ENCODE results near the gene PHAF1.

PHAF1 gene

DNA sequence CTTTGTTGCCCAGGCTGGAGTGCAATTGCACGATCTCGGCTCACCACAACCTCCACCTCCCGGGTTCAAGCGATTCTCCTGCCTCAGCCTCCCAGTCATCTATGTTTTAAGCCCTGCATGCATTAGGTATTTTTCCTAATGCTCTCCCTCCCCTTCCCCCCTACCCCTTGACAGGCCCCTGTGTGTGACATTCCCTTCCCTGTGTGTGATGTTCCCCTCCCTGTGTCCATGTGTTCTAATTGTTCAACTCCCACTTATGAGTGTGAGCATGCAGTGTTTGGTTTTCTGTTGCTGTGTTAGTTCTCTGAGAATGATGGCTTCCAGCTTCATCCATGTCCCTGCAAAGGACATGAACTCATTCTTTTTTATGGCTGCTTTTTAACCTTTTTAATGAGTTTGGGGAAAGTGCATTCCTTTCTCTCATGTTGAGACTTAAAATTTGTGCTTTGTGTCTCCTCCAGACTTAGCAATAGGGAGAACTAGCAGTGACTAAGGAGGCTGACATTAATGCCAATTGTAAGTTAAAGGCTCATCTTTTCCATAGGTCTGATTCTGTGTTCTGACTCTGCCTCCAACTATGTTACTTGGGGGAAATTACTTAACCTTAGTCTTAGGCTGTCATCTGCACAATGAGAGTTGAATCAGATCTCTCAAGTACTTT, 17.7 kb upstream of the PHAF1 start:
- H3K4me3 ChIP-seq, result no peak overlapping the region
- peaks cover 4% of the 10 kb centered on the region for H3K36me3 ChIP-seq (replicated peaks)
- H3K9me3 ChIP-seq, result no peaks in the 10 kb centered on the region
- DNase-seq (ENCODE audit: low spot score in 2 of 2), result no peak
- peaks cover 5% of the 10 kb centered on the region; the same call in 1 of the 2 replicates for H3K4me1 ChIP-seq
- H3K27me3 ChIP-seq (ENCODE audit: low read depth), result no peaks in the 10 kb centered on the region
- in situ Hi-C loops (cut with MboI; ENCODE audit: low sequenced_read_pairs), result no loop called here

DNA sequence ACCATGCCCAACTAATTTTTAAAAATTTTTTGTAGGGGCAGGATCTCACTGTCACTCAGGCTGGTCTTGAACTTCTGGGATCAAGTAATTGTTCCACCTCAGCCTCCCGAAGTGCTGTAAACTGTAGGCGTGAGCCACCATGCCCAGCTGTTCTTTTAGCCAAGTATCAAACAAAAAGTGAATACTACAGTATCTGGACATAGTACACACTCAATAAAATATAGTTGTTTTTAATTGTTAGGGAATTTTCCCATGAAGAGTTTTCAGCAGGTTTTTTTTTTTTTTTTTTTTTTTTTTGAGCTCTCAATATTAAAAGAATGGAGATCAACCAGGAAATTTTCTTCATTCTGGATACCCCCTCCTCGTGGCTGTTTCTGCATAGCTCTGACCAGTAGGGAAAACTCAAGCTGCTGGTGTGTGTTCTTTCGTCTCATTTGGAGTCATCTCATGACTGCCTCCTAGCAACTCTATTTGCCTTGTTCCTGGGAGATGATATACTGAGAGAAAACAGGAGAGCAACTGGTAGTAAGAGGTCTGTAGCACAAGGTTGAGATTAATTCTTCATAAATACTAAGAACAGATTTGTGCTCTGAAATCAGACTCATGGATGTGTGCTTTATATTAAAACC, 16.5 kb upstream of the PHAF1 start:
- H3K4me1 ChIP-seq, result peaks cover 5% of the 10 kb centered on the region; the same call in 1 of the 2 replicates
- no peak for DNase-seq (ENCODE audit: low spot score in 2 of 2)
- peaks cover 4% of the 10 kb centered on the region; the same call in 1 of the 2 replicates for H3K36me3 ChIP-seq (replicated peaks)
- in situ Hi-C loops (cut with MboI; ENCODE audit: low sequenced_read_pairs), result no loop called here
- no peak overlapping the region for H3K4me3 ChIP-seq
- no peaks in the 10 kb centered on the region for H3K9me3 ChIP-seq
- H3K27me3 ChIP-seq (ENCODE audit: low read depth), result no peaks in the 10 kb centered on the region

DNA sequence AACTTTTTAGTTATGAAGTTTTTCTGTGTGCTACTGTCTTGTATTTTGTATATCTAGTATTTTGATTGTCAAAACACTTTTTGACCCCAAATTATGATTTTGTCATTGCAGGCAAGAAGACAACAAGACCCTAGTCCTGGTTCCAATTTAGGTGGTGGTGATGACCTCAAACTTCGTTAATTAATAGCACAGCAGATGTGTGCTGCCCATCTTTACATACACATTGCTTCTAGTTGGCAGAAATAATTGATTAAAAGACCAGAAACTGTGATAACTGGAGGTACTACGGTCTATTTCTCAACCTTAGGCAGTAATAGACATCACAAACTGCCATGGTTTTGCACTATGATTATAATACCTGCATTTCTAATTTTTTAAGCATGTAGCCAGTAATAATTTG, 11.1 kb upstream of the PHAF1 start:
- Histone ChIP-seq H3K4me3 (no peak overlapping the region), H3K36me3 (replicated peaks) (peaks cover 13% of the 10 kb centered on the region), H3K9me3 (no peaks in the 10 kb centered on the region), H3K27me3 (ENCODE audit: low read depth) (no peaks in the 10 kb centered on the region), H3K4me1 (peaks cover 5% of the 10 kb centered on the region; the same call in 1 of the 2 replicates)
- DNase-seq (ENCODE audit: low spot score in 2 of 2), result no peak
- in situ Hi-C loops (cut with MboI; ENCODE audit: low sequenced_read_pairs), result no loop called here

DNA sequence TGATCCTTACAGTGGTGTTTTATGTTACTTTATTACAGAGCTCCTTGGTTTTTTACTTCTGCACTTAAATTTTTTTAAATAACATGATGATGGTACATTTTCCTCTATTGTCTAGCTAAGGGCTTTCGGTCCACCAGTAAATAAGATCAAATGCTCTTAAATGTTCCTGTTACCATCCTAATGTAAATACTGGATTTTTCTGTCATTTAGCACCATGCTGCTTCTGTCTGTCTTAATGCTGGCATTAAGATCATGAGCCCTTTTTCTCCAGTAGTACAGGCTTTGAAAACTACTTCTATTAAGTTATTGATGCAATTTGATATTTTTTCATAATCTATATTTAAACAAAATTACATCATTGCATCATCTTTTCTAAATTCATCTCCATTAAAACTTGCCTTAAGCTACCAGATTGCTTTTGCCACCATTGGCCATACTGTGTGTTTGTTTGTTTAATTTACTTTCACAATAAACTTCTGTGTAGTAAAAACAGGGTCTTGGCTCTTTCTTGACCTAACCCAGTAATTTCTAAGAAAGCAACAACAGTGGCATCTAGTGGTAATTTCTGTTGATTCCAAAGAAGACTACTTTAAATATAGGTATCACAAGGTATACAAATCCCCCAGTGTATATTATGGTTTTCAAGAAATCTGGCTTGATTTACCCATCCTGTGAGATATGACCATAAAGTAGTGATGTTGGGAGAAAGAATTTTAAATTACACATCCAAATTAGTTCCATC, 9.0 kb upstream of the PHAF1 start:
- Histone ChIP-seq H3K4me3 (no peak overlapping the region), H3K4me1 (no peaks in the 10 kb centered on the region), H3K9me3 (no peaks in the 10 kb centered on the region), H3K36me3 (replicated peaks) (peaks cover 8% of the 10 kb centered on the region), H3K27me3 (ENCODE audit: low read depth) (no peaks in the 10 kb centered on the region)
- in situ Hi-C loops (cut with MboI; ENCODE audit: low sequenced_read_pairs), result no loop called here
- no peak for DNase-seq (ENCODE audit: low spot score in 2 of 2)

DNA sequence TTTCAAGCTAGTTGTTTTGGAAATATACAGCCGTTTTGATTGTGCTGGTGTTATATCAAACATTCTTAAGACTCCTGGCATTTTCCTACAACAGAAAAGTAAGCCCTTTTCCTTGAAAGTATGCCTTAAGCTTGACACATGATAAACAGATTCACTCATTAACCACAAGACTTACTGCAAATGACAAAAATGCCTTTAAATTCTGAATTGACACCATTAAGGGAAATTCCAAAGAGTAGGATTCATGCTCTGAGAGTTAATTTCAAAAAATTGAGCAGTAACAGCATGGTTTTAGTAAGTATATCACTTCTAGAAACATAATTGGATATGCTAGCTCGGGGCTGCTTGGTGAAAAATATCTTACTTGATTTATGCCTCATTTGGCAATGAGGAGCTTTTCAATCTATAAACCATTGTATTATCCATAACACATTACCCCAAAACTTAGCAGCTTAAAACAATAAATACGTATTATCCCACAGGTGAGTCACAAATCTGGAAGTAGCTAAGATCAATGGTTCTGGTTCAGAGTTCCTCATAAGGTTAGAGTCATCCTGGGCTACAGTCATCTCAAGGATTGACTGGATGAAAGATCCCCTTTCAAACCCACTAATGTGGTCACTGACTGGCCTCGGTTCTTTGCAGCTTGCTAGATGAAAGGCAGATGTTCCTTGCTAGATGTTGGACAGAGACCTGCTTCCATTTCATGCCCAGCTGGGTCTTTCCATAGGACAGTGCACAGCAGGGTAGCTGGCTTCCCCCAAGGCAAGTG, 8.2 kb upstream of the PHAF1 start:
- H3K4me3 ChIP-seq, result no peak overlapping the region
- no peak for DNase-seq (ENCODE audit: low spot score in 2 of 2)

DNA sequence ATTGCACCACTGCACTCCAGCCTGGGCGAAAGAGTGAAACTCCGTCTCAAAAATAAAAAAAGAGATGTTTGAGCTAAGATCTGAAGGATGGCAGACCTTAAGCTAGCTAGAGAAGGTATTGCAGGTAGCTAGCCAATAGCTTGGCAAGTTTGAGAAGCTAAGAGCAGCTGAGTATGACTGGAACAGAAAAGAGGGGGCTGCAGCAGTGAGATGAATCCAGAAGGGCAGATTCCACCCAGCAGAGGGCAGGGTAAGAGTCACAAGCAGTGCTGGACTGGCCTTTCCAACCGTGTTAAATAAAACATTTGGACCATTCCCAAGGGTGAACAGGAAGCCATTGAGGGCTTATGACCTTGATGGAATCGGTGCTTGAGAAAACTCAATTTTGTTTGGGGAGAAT, 5.7 kb upstream of the PHAF1 start:
- Histone ChIP-seq H3K27me3 (ENCODE audit: low read depth) (no peaks in the 10 kb centered on the region), H3K4me3 (no peak overlapping the region), H3K9me3 (no peaks in the 10 kb centered on the region), H3K36me3 (replicated peaks) (peaks cover 4% of the 10 kb centered on the region; the same call in 1 of the 2 replicates), H3K4me1 (peaks cover 1% of the 10 kb centered on the region)
- peak; percentile 16 to 54 for DNase-seq (ENCODE audit: low spot score in 2 of 2)
- in situ Hi-C loops (cut with MboI; ENCODE audit: low sequenced_read_pairs), result no loop called here

More for the DNA sequence above, 8.2 kb upstream of the PHAF1 start:
- H3K36me3 ChIP-seq (replicated peaks), result peaks cover 8% of the 10 kb centered on the region
- no peaks in the 10 kb centered on the region for H3K9me3 ChIP-seq
- H3K27me3 ChIP-seq (ENCODE audit: low read depth), result no peaks in the 10 kb centered on the region
- in situ Hi-C loops (cut with MboI; ENCODE audit: low sequenced_read_pairs), result no loop called here
- H3K4me1 ChIP-seq, result no peaks in the 10 kb centered on the region

DNA sequence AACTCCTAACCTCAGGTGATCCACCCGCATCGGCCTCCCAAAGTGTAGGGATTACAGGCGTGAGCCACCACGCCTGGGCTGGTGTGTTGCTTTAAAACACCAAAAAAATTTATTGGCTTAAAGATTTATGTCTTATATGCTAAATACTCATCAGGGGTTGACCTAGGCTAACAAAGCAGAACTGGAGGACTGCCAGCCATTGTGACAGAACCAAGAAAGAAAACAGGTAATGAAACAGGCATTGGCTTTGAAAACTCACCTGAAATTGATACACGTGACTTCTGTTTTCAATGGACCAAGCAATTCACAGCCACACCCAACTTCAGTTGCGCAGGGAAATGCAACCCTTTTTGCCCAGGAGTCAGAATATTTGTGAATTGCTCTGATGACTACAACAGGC, 4.9 kb upstream of the PHAF1 start:
- in situ Hi-C loops (cut with MboI; ENCODE audit: low sequenced_read_pairs), result no loop called here
- no peak overlapping the region for H3K4me3 ChIP-seq
- peaks cover 6% of the 10 kb centered on the region for H3K4me1 ChIP-seq
- H3K36me3 ChIP-seq (replicated peaks), result peaks cover under 1% of the 10 kb centered on the region; the same call in 1 of the 2 replicates
- no peaks in the 10 kb centered on the region for H3K27me3 ChIP-seq (ENCODE audit: low read depth)
- DNase-seq (ENCODE audit: low spot score in 2 of 2), result no peak
- no peaks in the 10 kb centered on the region for H3K9me3 ChIP-seq

DNA sequence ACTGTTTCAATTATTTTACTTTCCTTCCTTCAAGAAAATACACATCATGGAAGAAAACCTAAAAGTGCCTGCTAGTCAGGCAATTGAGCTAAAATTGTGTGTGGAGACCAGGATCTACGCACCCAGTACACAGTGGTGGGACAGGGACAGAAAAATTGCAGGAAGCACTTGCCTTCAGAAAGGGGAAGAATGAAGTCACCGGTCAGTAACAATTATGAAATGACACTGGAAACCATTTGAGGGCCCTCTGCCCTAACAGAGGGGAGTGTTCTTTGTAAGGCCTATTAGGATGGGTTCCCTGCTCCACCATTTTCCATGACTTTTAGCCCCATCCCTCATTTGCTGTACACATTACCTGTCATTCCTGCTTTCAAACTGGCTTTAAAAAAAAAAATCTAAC, 4.5 kb upstream of the PHAF1 start:
- H3K4me3 ChIP-seq, result no peak overlapping the region

DNA sequence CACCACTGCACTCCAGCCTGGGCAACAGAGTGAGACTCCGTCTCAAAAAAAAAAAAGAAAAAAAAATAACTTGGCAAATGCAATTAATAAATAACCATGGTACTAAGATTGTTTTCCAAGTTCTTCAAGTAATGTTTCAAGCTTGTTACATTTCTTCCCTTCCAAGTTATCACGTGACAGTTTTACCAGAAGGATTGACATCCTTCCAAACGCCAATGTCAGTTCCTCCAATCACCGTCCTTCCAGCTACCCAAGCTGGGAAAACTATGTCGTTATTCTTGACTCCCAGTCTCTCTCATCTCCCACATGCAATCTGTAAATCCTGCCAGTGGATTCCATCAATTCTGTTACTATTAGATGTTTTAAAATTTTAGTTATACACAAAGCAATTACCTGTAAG, 3.9 kb upstream of the PHAF1 start:
- H3K36me3 ChIP-seq (replicated peaks), result peaks cover 4% of the 10 kb centered on the region; the same call in 1 of the 2 replicates

More for the DNA sequence above, 4.5 kb upstream of the PHAF1 start:
- peaks cover 4% of the 10 kb centered on the region; the same call in 1 of the 2 replicates for H3K36me3 ChIP-seq (replicated peaks)
- in situ Hi-C loops (cut with MboI; ENCODE audit: low sequenced_read_pairs), result no loop called here
- no peaks in the 10 kb centered on the region for H3K9me3 ChIP-seq
- H3K4me1 ChIP-seq, result peaks cover 6% of the 10 kb centered on the region
- no peak for DNase-seq (ENCODE audit: low spot score in 2 of 2)
- no peaks in the 10 kb centered on the region for H3K27me3 ChIP-seq (ENCODE audit: low read depth)

DNA sequence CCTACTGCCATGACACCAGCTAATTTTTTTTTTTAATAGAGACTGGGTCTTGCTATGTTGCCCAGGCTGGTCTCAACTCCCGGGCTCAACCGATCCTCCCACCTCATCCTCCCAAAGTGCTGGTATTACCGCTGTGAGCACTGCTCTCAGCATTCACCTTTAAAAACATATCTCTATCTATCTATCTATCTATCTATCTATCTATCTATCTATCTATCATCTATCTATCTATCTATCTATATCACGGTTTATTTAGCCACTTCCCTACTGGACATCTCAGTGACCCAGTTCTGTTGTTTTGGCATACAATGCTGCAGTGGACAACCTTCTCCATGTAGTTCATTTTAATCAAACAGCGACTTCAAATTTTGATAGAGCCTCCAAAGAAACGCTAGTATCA, 1.3 kb upstream of the PHAF1 start:
- Histone ChIP-seq H3K27me3 (ENCODE audit: low read depth) (no peaks in the 10 kb centered on the region), H3K9me3 (no peaks in the 10 kb centered on the region), H3K4me1 (peaks cover 14% of the 10 kb centered on the region), H3K36me3 (replicated peaks) (peaks cover 4% of the 10 kb centered on the region; the same call in 1 of the 2 replicates), H3K4me3 (no peak overlapping the region)
- in situ Hi-C loops (cut with MboI; ENCODE audit: low sequenced_read_pairs), result no loop called here
- no peak for DNase-seq (ENCODE audit: low spot score in 2 of 2)

More for the DNA sequence above, 3.9 kb upstream of the PHAF1 start:
- H3K9me3 ChIP-seq, result no peaks in the 10 kb centered on the region
- in situ Hi-C loops (cut with MboI; ENCODE audit: low sequenced_read_pairs), result no loop called here
- H3K4me1 ChIP-seq, result peaks cover 7% of the 10 kb centered on the region
- H3K27me3 ChIP-seq (ENCODE audit: low read depth), result no peaks in the 10 kb centered on the region
- H3K4me3 ChIP-seq, result no peak overlapping the region
- no peak for DNase-seq (ENCODE audit: low spot score in 2 of 2)

DNA sequence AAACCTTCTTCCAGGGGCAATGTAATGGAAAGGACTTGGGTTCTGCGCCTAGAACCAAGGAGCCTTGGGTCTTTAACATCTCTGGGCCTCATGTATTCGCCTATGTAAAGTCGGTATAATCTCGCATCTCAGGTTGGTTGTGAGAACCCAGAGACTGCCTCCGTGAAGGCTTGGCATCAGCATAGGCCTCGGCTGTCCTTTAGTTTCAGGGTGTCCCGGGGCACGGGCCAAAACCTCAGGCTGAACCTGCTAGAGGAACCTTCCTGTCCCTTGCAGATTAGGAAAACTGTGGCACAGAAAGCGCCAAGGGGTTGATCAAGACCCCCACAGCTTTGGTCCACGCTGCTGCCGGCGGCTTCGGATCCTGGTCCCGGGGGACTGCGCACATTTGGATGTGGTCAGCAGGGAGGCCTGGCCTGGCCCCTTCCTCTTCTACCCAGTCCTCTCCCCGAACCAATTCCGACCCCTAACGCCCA, 772 bp upstream of the PHAF1 start:
- in situ Hi-C loops (cut with MboI; ENCODE audit: low sequenced_read_pairs), result no loop called here
- no peaks in the 10 kb centered on the region for H3K9me3 ChIP-seq
- no peaks in the 10 kb centered on the region for H3K27me3 ChIP-seq (ENCODE audit: low read depth)
- peaks cover 14% of the 10 kb centered on the region for H3K4me1 ChIP-seq
- no peak for DNase-seq (ENCODE audit: low spot score in 2 of 2)
- peak overlapping the region; percentile 96 for H3K4me3 ChIP-seq
- peaks cover 4% of the 10 kb centered on the region; the same call in 1 of the 2 replicates for H3K36me3 ChIP-seq (replicated peaks)

DNA sequence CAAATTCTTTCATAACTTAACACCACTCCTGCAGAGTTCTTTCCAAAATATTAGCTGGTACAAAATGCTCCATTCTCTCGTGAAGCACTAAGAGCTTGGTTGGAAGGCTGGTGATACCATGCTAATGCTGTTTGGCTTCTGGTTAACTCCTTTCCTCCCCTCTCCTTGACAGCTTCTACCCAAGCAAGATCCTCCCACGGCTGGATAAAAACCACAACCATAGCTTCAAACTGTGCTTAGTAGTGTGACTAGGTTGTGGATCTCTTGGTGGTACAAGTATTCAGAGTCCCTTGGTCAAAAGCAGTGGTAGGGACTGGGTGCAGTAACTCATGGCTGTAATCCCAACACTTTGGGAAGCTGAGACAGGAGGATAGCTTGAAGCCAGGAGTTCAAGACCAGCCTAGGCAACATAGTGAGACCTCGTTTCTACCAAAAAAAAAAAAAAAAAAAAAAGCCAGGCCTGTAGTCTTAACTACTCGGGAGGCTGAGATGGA, 2.3 kb downstream of the PHAF1 start:
- peaks cover 14% of the 10 kb centered on the region for H3K4me1 ChIP-seq
- no peak overlapping the region for H3K4me3 ChIP-seq
- H3K27me3 ChIP-seq (ENCODE audit: low read depth), result no peaks in the 10 kb centered on the region
- H3K9me3 ChIP-seq, result no peaks in the 10 kb centered on the region
- in situ Hi-C loops (cut with MboI; ENCODE audit: low sequenced_read_pairs), result no loop called here
- DNase-seq (ENCODE audit: low spot score in 2 of 2), result no peak
- peaks cover 4% of the 10 kb centered on the region; the same call in 1 of the 2 replicates for H3K36me3 ChIP-seq (replicated peaks)
